HepG2 (cell line): ENCODE data around the gene GALNT17. TPM values are rescaled to one million over a fixed set of nuclear protein-coding genes. Genes with fewer than 3 reads are reported as not detected.

Experiments used
- MYC ChIP-seq: sonication (generic); formaldehyde crosslinking; IDR thresholded peaks from 2 replicates; pipeline ENCODE4 v1.9.0; 2021; ENCODE audit warnings: missing genetic modification reagents, borderline replicate concordance
- MYNN ChIP-seq: sonication (generic); formaldehyde crosslinking; IDR thresholded peaks from 2 replicates; pipeline ENCODE4 v1.4.0; 2020; ENCODE audit warnings: mild to moderate bottlenecking, low read depth, missing genetic modification reagents
- RBM22 ChIP-seq: fragments of 200-400 bp; formaldehyde crosslinking; optimal IDR thresholded peaks from 2 replicates; pipeline ENCODE3; 2017; ENCODE audit warnings: mild to moderate bottlenecking, low read length, moderate library complexity
- TEAD3 ChIP-seq: optimal IDR thresholded peaks from 2 replicates; pipeline ENCODE3; 2016; ENCODE audit warnings: borderline replicate concordance
- ZFX ChIP-seq: sonication (generic); formaldehyde crosslinking; IDR thresholded peaks from 2 replicates; pipeline ENCODE4 v1.4.0; 2020; ENCODE audit warnings: mild to moderate bottlenecking, low read depth, missing genetic modification reagents, moderate library complexity
- ZNF484 ChIP-seq: sonication (generic); formaldehyde crosslinking; IDR thresholded peaks from 2 replicates; pipeline ENCODE4 v1.5.1; 2020; ENCODE audit warnings: mild to moderate bottlenecking, low read depth, missing genetic modification reagents, borderline replicate concordance
- ZNF674 ChIP-seq: sonication (generic); formaldehyde crosslinking; IDR thresholded peaks from 2 replicates; pipeline ENCODE4 v1.5.0; 2020; ENCODE audit warnings: low read depth, mild to moderate bottlenecking, missing genetic modification reagents
- polyA plus RNA-seq, 8 experiments: library from polyadenylated mRNA; depleted of rRNA in 3 of 8; stranded (reverse) in 7 of 8; unstranded in 1 of 8; fragments of >200 nt; fragmentation: Illumina TruSeq in 4 of 8; extraction: Trizol in 4 of 8; gene quantifications; 2 replicates each; pipeline versions ENCODE4 v1.2.1 to v1.2.3, GENCODE V29; 2011 to 2016; ENCODE audit warnings: low read depth in 4 of 8, missing spikeins in 1 of 8, mixed read lengths in 1 of 8; ENCODE audit not compliant: insufficient read depth in 1 of 8
- total RNA-seq, 5 experiments: library from RNA; depleted of rRNA; stranded (reverse); fragments of >200 nt; fragmentation: Illumina TruSeq; extraction: Trizol; gene quantifications; 2 replicates each; pipeline ENCODE4 v1.2.3, GENCODE V29; 2016; ENCODE audit warnings: low read depth in 1 of 5
- TF ChIP-seq, protein P1 (sequence below): sonication (generic); formaldehyde crosslinking; IDR thresholded peaks from 2 replicates; pipeline ENCODE4 v1.4.0; 2020; ENCODE audit warnings: mild to moderate bottlenecking, missing genetic modification reagents, borderline replicate concordance
- TF ChIP-seq, protein P2 (sequence below): sonication (generic); formaldehyde crosslinking; IDR thresholded peaks from 2 replicates; pipeline ENCODE4 v1.5.1; 2020; ENCODE audit warnings: mild to moderate bottlenecking, missing genetic modification reagents, moderate library complexity
- TF ChIP-seq, protein P3 (sequence below): sonication (generic); formaldehyde crosslinking; IDR thresholded peaks from 2 replicates; pipeline ENCODE4 v1.5.0; 2020; ENCODE audit warnings: missing genetic modification reagents, mild to moderate bottlenecking, borderline replicate concordance

GALNT17 gene
- total and polyA plus RNA-seq, 2 of the 13 experiments (the other 11 are each of a cell fraction or from before 2014, with no cell fraction given), result not detected

DNA sequence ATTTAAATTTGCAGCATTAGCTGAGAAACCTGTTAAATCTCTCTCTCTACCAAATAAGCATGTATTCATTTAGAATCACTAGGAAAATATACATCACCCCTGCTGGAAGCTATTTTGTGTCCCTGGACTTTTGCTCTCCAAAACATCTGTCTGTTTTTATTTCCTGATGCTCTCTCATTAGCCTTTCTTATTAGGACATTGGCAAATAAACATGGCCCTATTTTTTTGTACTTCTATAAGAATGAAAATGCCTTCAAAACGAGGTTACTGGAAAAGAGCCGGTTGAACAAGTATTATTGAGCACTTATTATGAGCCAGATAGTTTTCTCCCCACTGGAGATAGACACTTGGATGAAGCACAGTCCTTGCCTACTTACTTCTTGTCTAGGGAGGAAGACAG lies 206.9 kb downstream of the GALNT17 start (continued):
- TF ChIP-seq, protein P1, sequence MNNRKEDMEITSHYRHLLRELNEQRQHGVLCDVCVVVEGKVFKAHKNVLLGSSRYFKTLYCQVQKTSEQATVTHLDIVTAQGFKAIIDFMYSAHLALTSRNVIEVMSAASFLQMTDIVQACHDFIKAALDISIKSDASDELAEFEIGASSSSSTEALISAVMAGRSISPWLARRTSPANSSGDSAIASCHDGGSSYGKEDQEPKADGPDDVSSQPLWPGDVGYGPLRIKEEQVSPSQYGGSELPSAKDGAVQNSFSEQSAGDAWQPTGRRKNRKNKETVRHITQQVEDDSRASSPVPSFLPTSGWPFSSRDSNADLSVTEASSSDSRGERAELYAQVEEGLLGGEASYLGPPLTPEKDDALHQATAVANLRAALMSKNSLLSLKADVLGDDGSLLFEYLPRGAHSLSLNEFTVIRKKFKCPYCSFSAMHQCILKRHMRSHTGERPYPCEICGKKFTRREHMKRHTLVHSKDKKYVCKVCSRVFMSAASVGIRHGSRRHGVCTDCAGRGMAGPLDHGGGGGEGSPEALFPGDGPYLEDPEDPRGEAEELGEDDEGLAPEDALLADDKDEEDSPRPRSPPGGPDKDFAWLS (CRISPR knock-in tag), result no peak
- no peak for TF ChIP-seq ZFX (CRISPR knock-in tag)
- TF ChIP-seq, protein P2, sequence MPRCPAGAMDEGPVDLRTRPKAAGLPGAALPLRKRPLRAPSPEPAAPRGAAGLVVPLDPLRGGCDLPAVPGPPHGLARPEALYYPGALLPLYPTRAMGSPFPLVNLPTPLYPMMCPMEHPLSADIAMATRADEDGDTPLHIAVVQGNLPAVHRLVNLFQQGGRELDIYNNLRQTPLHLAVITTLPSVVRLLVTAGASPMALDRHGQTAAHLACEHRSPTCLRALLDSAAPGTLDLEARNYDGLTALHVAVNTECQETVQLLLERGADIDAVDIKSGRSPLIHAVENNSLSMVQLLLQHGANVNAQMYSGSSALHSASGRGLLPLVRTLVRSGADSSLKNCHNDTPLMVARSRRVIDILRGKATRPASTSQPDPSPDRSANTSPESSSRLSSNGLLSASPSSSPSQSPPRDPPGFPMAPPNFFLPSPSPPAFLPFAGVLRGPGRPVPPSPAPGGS (CRISPR knock-in tag), result no peak
- TF ChIP-seq TEAD3, result no peak
- no peak for TF ChIP-seq ZNF674
- no peak for TF ChIP-seq MYNN (CRISPR knock-in tag)
- no peak for TF ChIP-seq RBM22
- TF ChIP-seq, protein P3, sequence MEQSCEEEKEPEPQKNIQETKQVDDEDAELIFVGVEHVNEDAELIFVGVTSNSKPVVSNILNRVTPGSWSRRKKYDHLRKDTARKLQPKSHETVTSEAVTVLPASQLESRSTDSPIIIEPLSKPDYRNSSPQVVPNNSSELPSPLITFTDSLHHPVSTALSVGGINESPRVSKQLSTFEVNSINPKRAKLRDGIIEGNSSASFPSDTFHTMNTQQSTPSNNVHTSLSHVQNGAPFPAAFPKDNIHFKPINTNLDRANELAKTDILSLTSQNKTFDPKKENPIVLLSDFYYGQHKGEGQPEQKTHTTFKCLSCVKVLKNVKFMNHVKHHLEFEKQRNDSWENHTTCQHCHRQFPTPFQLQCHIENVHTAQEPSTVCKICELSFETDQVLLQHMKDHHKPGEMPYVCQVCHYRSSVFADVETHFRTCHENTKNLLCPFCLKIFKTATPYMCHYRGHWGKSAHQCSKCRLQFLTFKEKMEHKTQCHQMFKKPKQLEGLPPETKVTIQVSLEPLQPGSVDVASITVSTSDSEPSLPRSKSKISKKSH (CRISPR knock-in tag), result no peak
- no peak for TF ChIP-seq MYC
- TF ChIP-seq ZNF484 (CRISPR knock-in tag), result no peak
